A673 (cell line): ENCODE data around the gene PHLDA3.

ENCODE experiments used
- EZH2 ChIP-seq: fragments of 200-600 bp; sonication (generic); IDR thresholded peaks from 2 replicates; pipeline ENCODE4 v1.6.1; 2017; ENCODE audit warnings: borderline replicate concordance, low read depth, mild to moderate bottlenecking, mixed read lengths, antibody characterized with exemption, low read length; ENCODE audit not compliant: poor library complexity, severe bottlenecking
- TF ChIP-seq, protein P1 (sequence below): fragments of 300-800, 200-600 bp; sonication (generic); conservative IDR thresholded peaks from 2 replicates; pipeline ENCODE4 v1.5.1; 2017; ENCODE audit warnings: low read depth, mild to moderate bottlenecking, antibody characterized with exemption, low read length, moderate library complexity, mixed read lengths

DNA sequence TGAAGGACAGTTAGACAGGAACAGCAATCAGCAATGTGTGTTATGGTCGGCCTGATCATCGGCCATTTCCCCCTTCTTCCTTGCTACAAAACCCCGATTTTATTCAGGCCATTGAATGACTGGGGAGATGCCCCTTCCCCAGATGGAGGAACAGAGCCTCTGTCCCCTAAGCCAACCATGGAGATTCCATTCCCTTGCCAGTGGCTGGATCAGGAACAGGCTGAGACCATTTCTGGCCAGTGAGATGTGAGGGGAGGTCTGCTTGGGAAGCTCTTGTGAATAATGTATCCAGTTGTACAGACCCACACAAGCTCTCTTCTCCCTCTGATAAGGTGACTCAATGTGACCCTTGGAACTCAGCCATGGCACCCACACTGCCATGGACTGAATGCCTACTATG, 30.2 kb upstream of the PHLDA3 start:
- TF ChIP-seq, protein P1, sequence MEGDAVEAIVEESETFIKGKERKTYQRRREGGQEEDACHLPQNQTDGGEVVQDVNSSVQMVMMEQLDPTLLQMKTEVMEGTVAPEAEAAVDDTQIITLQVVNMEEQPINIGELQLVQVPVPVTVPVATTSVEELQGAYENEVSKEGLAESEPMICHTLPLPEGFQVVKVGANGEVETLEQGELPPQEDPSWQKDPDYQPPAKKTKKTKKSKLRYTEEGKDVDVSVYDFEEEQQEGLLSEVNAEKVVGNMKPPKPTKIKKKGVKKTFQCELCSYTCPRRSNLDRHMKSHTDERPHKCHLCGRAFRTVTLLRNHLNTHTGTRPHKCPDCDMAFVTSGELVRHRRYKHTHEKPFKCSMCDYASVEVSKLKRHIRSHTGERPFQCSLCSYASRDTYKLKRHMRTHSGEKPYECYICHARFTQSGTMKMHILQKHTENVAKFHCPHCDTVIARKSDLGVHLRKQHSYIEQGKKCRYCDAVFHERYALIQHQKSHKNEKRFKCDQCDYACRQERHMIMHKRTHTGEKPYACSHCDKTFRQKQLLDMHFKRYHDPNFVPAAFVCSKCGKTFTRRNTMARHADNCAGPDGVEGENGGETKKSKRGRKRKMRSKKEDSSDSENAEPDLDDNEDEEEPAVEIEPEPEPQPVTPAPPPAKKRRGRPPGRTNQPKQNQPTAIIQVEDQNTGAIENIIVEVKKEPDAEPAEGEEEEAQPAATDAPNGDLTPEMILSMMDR: no peak
- no peak for TF ChIP-seq EZH2
